Thyroid gland (tissue), 4 donors: ENCODE data around the gene LIMS1.

Experiments used
- CTCF ChIP-seq, 6 experiments: fragments of 200-600 bp in 3 of 6; fragments of 450-650 bp in 3 of 6; sonication (generic) in 3 of 6; IDR thresholded peaks; one replicate each; pipeline ENCODE4 v1.5.1; 2016 to 2019; ENCODE audit warnings: antibody characterized with exemption in 6 of 6, mild to moderate bottlenecking in 2 of 6, inconsistent platforms in 1 of 6, moderate library complexity in 1 of 6
- POLR2A ChIP-seq, 2 donors: fragments of 450-650 bp; IDR thresholded peaks; one replicate each; pipeline ENCODE4 v1.6.1; 2017; ENCODE audit warnings: antibody characterized with exemption in 2 of 2, mild to moderate bottlenecking in 2 of 2, moderate library complexity in 1 of 2

GRCh38 chr2:108701806-108702205, 167.5 kb downstream of the LIMS1 start:
- TF ChIP-seq CTCF (IDR thresholded peaks at IDR 0.05) = no peak
- no peak for TF ChIP-seq POLR2A (IDR thresholded peaks at IDR 0.05)
